HUES6 (cell line): Measurements from ENCODE around the gene REXO4.
"Not testable (repeated sequence)": the region's sequence is repeated elsewhere in the genome, so short reads cannot be mapped to it uniquely, and the experiment has no call there.

Experiments
- H3K27ac ChIP-seq: 2 replicates; pipeline ENCODE4 v1.7.0; 2013; ENCODE audit warnings: low read depth, mild to moderate bottlenecking, low read length, inconsistent platforms
- H3K27me3 ChIP-seq: 2 replicates; pipeline ENCODE4 v1.6.1; 2013; ENCODE audit warnings: low read length; ENCODE audit not compliant: control insufficient read depth, insufficient read depth
- H3K36me3 ChIP-seq: 2 replicates; pipeline ENCODE4 v1.6.1; 2013; ENCODE audit warnings: low read length; ENCODE audit not compliant: control insufficient read depth, insufficient read depth
- H3K4me1 ChIP-seq: 2 replicates; pipeline ENCODE4 v1.6.1; 2013; ENCODE audit warnings: low read length; ENCODE audit not compliant: control insufficient read depth, insufficient read depth
- H3K4me3 ChIP-seq: 2 replicates; pipeline ENCODE4 v1.5.1; 2013; ENCODE audit warnings: low read depth, low read length
- H3K9ac ChIP-seq: one replicate; pipeline ENCODE4 v1.6.1; 2013; ENCODE audit warnings: mild to moderate bottlenecking, low read length
- H3K9me3 ChIP-seq: 2 replicates; pipeline ENCODE4 v1.6.1; 2013; ENCODE audit warnings: low read depth, low read length; ENCODE audit not compliant: control insufficient read depth, insufficient read depth

REXO4 gene

DNA sequence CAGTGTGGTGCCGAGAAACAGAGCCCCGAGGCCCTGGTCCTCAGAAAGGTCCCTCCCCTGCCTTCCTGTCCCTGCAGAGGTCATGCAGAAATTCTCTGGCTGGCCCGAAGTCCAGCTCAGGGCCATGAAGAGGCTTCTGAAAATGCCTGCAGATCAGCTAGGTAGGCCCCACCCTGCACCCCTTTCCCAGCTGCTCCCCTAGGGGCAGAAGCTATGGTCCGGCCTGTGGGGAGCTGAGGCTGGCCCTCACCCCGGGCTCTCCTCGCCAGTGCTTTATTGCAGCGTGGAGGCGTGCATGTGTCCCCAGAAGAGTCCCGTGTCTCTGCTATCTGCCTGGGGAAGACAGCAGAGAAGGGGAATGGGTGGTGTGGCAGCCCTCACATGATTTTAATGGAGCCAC, 19.9 kb downstream of the REXO4 start:
- H3K36me3 ChIP-seq: no peaks in the 10 kb centered on the region
- no peaks in the 10 kb centered on the region for H3K4me1 ChIP-seq
- no peak overlapping the region for H3K27ac ChIP-seq
- no peak overlapping the region for H3K4me3 ChIP-seq
- no peaks in the 10 kb centered on the region for H3K9me3 ChIP-seq
- H3K27me3 ChIP-seq: peaks cover 5% of the 10 kb centered on the region; the same call in 1 of the 2 replicates
- H3K9ac ChIP-seq: no peak overlapping the region

DNA sequence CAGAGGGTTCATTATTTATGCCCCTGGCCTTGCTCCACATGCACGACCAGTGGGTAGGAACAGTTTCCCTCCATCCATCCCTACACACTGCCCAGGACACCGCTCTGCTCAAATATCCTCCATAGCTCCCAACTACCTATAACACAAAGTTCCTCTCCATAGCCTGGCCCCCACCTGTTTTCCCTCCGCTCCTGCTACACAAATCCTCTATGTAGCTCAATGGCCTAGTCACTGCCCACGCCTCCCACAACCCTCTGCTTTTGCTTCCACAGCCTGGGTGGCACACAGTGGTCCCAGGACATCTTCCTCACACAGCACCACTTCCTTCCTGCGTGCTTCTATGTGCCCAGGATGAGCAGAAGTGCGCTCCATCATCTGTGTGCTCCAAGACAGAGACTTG, 20.4 kb downstream of the REXO4 start:
- Histone ChIP-seq H3K9ac (no peak overlapping the region), H3K4me1 (no peaks in the 10 kb centered on the region)

DNA sequence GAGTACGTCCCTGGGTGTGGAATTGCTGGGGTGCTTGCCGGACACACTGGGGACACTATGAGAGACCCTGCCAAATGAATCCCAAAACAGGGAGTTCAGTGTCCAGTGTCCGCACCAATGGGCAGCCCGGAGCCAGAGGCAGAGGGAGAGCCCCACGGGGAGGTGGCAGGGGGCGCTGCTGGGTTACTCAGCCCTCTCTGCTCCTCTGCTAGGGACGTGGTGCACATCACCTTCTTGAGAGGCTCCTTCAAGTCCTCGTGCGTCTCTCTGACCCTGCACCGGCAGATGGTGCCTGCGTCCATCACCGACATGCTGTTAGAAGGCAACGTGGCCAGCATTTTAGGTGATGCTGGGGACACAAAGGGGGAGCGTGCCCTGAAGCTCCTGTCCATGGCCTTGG, 20.9 kb downstream of the REXO4 start:
- Histone ChIP-seq H3K9ac (no peak overlapping the region), H3K27me3 (peaks cover 5% of the 10 kb centered on the region; the same call in 1 of the 2 replicates), H3K36me3 (no peaks in the 10 kb centered on the region), H3K4me1 (no peaks in the 10 kb centered on the region), H3K27ac (no peak overlapping the region), H3K4me3 (no peak overlapping the region), H3K9me3 (no peaks in the 10 kb centered on the region)

More for the DNA sequence above, 20.4 kb downstream of the REXO4 start:
- Histone ChIP-seq H3K27me3 (peaks cover 5% of the 10 kb centered on the region; the same call in 1 of the 2 replicates), H3K36me3 (no peaks in the 10 kb centered on the region), H3K4me3 (no peak overlapping the region), H3K27ac (no peak overlapping the region), H3K9me3 (no peaks in the 10 kb centered on the region)

DNA sequence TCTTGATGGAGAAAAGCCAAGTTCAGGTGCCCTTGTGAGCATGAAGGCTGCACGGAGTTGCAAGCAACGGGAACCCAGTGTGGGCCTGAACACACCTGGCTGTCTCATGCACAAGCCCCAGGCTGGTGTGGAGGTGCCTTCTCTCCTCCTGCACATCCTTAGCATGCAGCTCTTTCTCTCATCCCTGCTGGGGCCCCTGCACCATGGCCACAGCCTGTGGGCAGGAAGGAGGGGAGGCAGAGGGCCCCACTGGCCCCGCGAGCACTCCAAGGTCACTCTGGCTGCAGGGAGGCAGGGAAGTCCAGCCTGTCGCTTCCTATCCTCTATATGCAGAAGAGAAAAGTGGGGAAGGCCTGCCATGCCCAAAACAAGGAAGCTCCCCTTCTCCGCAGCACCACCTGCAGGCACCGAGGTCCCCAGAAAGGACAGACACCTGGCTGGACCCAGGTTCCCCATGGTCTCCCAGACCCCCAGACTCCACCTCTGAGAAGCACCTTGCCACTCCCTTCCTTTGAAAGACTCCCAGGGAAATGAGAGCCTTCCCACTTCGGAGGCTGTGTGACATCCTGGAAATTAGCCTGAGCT, 23.0 kb downstream of the REXO4 start:
- H3K9ac ChIP-seq: no peak overlapping the region
- no peaks in the 10 kb centered on the region for H3K36me3 ChIP-seq
- H3K4me1 ChIP-seq: no peaks in the 10 kb centered on the region
- H3K4me3 ChIP-seq: no peak overlapping the region
- H3K27me3 ChIP-seq: peaks cover 5% of the 10 kb centered on the region; the same call in 1 of the 2 replicates
- peaks cover 7% of the 10 kb centered on the region for H3K9me3 ChIP-seq
- no peak overlapping the region for H3K27ac ChIP-seq

DNA sequence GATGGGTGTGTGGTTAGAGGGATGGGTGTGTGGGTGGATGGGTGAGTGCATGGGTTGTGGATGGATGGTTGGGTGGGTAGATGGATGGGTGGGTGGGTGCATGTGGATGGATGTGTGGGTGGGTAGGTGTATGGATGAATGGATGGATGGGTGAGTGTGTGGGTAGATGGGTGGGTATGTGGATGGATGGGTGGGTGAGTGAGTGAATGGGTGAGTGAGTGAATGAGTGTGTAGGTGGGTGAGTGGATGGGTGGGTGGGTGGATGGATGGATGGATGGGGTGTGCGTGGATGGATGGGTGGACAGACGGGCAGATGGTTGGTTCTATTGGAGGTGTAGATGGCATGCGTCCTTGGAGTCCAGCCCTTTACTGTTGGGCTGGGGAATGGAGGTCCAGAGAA, 24.4 kb downstream of the REXO4 start:
- peaks cover 7% of the 10 kb centered on the region for H3K9me3 ChIP-seq
- no peaks in the 10 kb centered on the region for H3K4me1 ChIP-seq
- H3K4me3 ChIP-seq: no peak overlapping the region
- H3K9ac ChIP-seq: no peak overlapping the region
- peaks cover 5% of the 10 kb centered on the region; the same call in 1 of the 2 replicates for H3K27me3 ChIP-seq
- H3K36me3 ChIP-seq: no peaks in the 10 kb centered on the region
- no peak overlapping the region for H3K27ac ChIP-seq

DNA sequence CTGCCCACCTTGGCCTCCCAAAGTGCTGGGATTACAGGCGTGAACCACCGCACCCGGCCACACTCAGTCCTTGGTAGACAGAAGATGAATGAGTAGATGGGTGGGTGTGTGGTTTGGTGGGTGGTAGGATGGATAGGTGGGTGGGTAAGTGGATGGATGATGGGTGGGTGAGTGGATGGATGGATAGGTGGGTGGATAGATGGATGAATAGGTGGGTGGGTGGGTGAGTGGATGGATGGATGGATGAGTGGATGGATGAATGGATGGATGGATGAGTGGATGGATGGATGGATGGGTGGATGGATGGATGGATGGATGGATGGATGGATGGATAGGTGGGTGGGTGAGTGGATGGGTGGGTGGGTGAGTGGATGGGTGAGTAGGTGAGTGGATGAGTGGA, 25.5 kb downstream of the REXO4 start:
- H3K9ac ChIP-seq, H3K4me3 ChIP-seq, H3K36me3 ChIP-seq, H3K27me3 ChIP-seq, H3K4me1 ChIP-seq, H3K27ac ChIP-seq, H3K9me3 ChIP-seq: not testable (repeated sequence)

DNA sequence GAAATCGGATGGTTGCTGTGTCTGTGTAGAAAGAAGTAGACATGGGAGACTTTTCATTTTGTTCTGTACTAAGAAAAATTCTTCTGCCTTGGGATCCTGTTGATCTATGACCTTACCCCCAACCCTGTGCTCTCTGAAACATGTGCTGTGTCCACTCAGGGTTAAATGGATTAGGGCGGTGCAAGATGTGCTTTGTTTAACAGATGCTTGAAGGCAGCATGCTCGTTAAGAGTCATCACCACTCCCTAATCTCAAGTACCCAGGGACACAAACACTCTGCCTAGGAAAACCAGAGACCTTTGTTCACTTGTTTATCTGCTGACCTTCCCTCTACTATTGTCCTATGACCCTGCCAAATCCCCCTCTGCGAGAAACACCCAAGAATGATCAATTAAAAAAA, 26.4 kb downstream of the REXO4 start:
- H3K27me3 ChIP-seq, H3K4me1 ChIP-seq, H3K9ac ChIP-seq: not testable (repeated sequence)

DNA sequence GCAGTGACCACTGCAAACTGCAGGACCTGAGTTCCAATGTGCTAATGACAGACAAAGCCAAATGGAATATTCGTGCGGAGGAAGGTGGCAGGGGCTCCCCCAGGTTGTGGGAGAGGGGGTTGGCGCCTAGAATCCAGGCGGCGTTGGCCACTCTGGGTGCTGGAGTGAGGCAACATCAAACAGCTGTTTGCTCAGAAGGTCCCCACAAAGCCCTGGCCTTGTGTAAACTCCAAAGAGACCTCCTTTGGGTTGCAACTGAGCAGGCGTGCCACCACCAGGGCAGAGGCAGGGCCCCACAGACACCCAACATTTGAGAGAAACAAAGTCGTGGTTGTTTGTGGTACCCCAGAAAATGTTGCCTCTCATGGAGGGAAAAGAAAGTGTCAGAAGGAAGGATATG, 27.1 kb downstream of the REXO4 start:
- H3K9ac ChIP-seq: no peak overlapping the region

More for the DNA sequence above, 26.4 kb downstream of the REXO4 start:
- H3K9me3 ChIP-seq, H3K27ac ChIP-seq, H3K36me3 ChIP-seq, H3K4me3 ChIP-seq: not testable (repeated sequence)

DNA sequence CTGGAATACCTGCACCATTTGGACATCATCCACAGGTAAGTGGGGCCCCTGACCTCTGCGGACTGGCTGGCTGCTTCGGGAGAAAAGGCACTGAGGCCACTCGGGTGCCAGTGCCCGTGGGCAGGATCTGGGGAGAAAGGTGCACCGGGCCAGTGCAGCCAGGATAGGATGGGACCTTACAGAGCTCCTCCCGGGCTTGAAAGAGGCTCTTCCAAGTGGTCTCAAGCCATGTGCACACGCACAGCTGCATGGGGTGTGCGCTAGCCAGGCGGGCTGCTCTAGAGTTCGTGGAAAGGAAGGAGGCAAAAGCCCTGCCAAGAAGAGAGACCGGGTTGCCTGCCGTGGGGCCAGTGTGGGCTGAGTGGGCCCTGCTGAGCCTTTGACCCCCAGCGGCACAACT, 28.2 kb downstream of the REXO4 start:
- Histone ChIP-seq H3K9me3 (peaks cover 7% of the 10 kb centered on the region), H3K4me1 (no peaks in the 10 kb centered on the region), H3K36me3 (no peaks in the 10 kb centered on the region), H3K9ac (no peak overlapping the region), H3K27ac (no peak overlapping the region), H3K4me3 (no peak overlapping the region), H3K27me3 (peaks cover 5% of the 10 kb centered on the region; the same call in 1 of the 2 replicates)

More for the DNA sequence above, 27.1 kb downstream of the REXO4 start:
- no peaks in the 10 kb centered on the region for H3K4me1 ChIP-seq
- H3K27ac ChIP-seq: no peak overlapping the region
- H3K27me3 ChIP-seq: peaks cover 5% of the 10 kb centered on the region; the same call in 1 of the 2 replicates
- no peaks in the 10 kb centered on the region for H3K36me3 ChIP-seq
- peaks cover 7% of the 10 kb centered on the region for H3K9me3 ChIP-seq
- H3K4me3 ChIP-seq: no peak overlapping the region

DNA sequence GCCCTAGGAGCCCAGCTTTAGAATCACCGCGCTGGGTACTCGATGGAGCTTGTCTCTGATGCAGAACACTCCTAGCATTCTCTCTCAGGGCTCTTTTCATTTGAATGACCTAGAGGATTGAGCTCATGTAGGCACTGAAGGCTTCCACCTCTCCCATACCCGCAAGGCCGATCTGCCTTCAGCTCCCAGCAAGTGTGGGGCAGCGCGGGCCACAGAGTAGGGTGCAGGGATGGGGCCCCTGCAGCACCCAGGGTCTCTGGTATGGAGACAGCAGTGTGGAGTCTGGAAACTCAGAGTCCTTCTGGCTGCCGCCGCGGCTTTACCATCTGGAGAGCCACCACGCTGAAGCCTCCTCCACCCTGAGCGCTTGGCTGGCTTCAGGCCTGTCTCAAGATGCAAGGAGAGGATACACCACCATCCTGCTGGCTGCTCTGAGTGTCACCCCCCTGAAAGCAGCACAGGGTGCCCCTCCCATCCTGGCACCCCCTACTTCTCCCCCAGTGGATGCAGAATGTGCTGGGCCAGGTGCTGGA, 28.7 kb downstream of the REXO4 start:
- Histone ChIP-seq H3K9ac (no peak overlapping the region), H3K27me3 (peaks cover 5% of the 10 kb centered on the region; the same call in 1 of the 2 replicates), H3K4me3 (no peak overlapping the region), H3K9me3 (peaks cover 7% of the 10 kb centered on the region), H3K4me1 (no peaks in the 10 kb centered on the region), H3K36me3 (no peaks in the 10 kb centered on the region), H3K27ac (no peak overlapping the region)

DNA sequence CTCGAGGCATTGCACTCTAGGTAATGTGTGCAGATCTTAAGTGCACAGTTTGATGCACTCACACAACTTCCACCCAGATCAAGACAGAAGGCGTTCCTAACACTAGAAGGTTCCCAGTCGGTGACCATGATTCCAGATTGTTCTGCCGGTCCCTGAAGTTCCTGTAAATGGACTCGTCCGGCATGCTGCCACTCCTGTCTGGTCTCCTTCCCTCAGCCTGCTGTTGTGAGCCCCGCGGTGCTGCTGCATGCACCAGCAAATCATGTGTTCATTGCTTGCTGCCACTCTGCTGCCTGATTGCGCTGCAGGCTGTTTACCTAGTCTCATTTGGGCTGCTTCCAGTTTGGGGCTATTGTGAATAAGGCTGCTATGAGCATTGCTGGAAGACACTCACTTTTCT, 30.1 kb downstream of the REXO4 start:
- H3K27me3 ChIP-seq: no peaks in the 10 kb centered on the region
- no peaks in the 10 kb centered on the region for H3K4me1 ChIP-seq
- no peak overlapping the region for H3K27ac ChIP-seq
- H3K36me3 ChIP-seq: no peaks in the 10 kb centered on the region
- H3K9ac ChIP-seq: no peak overlapping the region
- H3K4me3 ChIP-seq: no peak overlapping the region
- H3K9me3 ChIP-seq: peaks cover 16% of the 10 kb centered on the region
